KMS-11 (cell line): ENCODE data around the gene CEACAM4.

Experiments used
- H2AFZ ChIP-seq: fragments of 200-600 bp; sonication (generic); 2 replicates; pipeline ENCODE4 v1.6.1; 2016; ENCODE audit warnings: antibody characterized with exemption, mixed run types, low read depth
- H3K27ac ChIP-seq: fragments of 200-600 bp; sonication (generic); 2 replicates; pipeline ENCODE4 v1.6.1; 2016; ENCODE audit warnings: mild to moderate bottlenecking, mixed run types
- H3K27me3 ChIP-seq: fragments of 200-600 bp; sonication (generic); 2 replicates; pipeline ENCODE4 v1.6.1; 2017; ENCODE audit warnings: mild to moderate bottlenecking, low read depth, mixed run types, moderate library complexity; ENCODE audit not compliant: insufficient read depth
- H3K36me3 ChIP-seq: fragments of 200-600 bp; sonication (generic); 2 replicates; pipeline ENCODE4 v1.6.1; 2017; ENCODE audit warnings: mild to moderate bottlenecking, mixed run types; ENCODE audit not compliant: insufficient read depth
- H3K4me1 ChIP-seq: fragments of 200-600 bp; sonication (generic); 2 replicates; pipeline ENCODE4 v1.6.1; 2016; ENCODE audit warnings: mild to moderate bottlenecking, low read depth, mixed run types; ENCODE audit not compliant: poor library complexity, severe bottlenecking
- H3K4me2 ChIP-seq: fragments of 200-600 bp; sonication (generic); 2 replicates; pipeline ENCODE4 v1.7.0; 2016; ENCODE audit warnings: mild to moderate bottlenecking, mixed run types
- H3K4me3 ChIP-seq: fragments of 200-600 bp; sonication (generic); IDR thresholded peaks from 2 replicates; pipeline ENCODE4 v1.6.1; 2017; ENCODE audit warnings: low read depth, low read length, mixed read lengths; ENCODE audit not compliant: insufficient read depth
- H3K79me2 ChIP-seq: fragments of 200-600 bp; sonication (generic); 2 replicates; pipeline ENCODE4 v1.6.1; 2016; ENCODE audit warnings: low read depth, mixed run types; ENCODE audit not compliant: insufficient read depth
- H3K9ac ChIP-seq: fragments of 200-600 bp; sonication (generic); 2 replicates; pipeline ENCODE4 v1.6.1; 2016; ENCODE audit warnings: mild to moderate bottlenecking, mixed run types
- H4K20me1 ChIP-seq: fragments of 200-600 bp; sonication (generic); 2 replicates; pipeline ENCODE4 v1.6.1; 2016; ENCODE audit warnings: mild to moderate bottlenecking, mixed run types; ENCODE audit not compliant: insufficient read depth
- CTCF ChIP-seq: fragments of 200-600 bp; sonication (generic); conservative IDR thresholded peaks from 2 replicates; pipeline ENCODE4 v1.6.1; 2017; ENCODE audit warnings: low read depth, mild to moderate bottlenecking, antibody characterized with exemption, low read length, moderate library complexity, mixed read lengths

The CEACAM4 gene

GRCh38 chr19:41646589-41647204 is 19.8 kb upstream of the CEACAM4 start:
- Histone ChIP-seq H3K27me3 (peaks cover 8% of the 10 kb centered on the region; the same call in 1 of the 2 replicates), H4K20me1 (no peaks in the 10 kb centered on the region), H3K9ac (no peak overlapping the region), H3K4me2 (no peak overlapping the region), H3K4me3 (no peak overlapping the region), H3K79me2 (no peaks in the 10 kb centered on the region), H2AFZ (no peak overlapping the region), H3K27ac (no peak overlapping the region), H3K36me3 (no peaks in the 10 kb centered on the region), H3K4me1 (no peaks in the 10 kb centered on the region)
- TF ChIP-seq CTCF, result no peak; the same call in 1 of the 2 replicates

- no peak overlapping the region for H3K27ac ChIP-seq
- H3K4me3 ChIP-seq, result no peak overlapping the region
- peaks cover 31% of the 10 kb centered on the region; the same call in 1 of the 2 replicates for H3K27me3 ChIP-seq
- H3K4me2 ChIP-seq, result no peak overlapping the region
- TF ChIP-seq CTCF, result peak; percentile 99
- H3K9ac ChIP-seq, result no peak overlapping the region
- H4K20me1 ChIP-seq, result no peaks in the 10 kb centered on the region
- H3K36me3 ChIP-seq, result no peaks in the 10 kb centered on the region
- no peak overlapping the region for H2AFZ ChIP-seq
- H3K79me2 ChIP-seq, result no peaks in the 10 kb centered on the region
- H3K4me1 ChIP-seq, result no peaks in the 10 kb centered on the region
Measured at GRCh38 chr19:41641879-41642485, 15.1 kb upstream of the CEACAM4 start.

- H2AFZ ChIP-seq, result no peak overlapping the region
- H4K20me1 ChIP-seq, result no peaks in the 10 kb centered on the region
- no peak overlapping the region for H3K27ac ChIP-seq
- H3K4me1 ChIP-seq, result no peaks in the 10 kb centered on the region
- H3K27me3 ChIP-seq, result peaks cover 37% of the 10 kb centered on the region
- H3K36me3 ChIP-seq, result no peaks in the 10 kb centered on the region
- H3K9ac ChIP-seq, result no peak overlapping the region
- H3K4me2 ChIP-seq, result no peak overlapping the region
- H3K79me2 ChIP-seq, result no peaks in the 10 kb centered on the region
- H3K4me3 ChIP-seq, result no peak overlapping the region
- TF ChIP-seq CTCF, result no peak
Measured at GRCh38 chr19:41638641-41639081, 11.8 kb upstream of the CEACAM4 start.

- H3K4me2 ChIP-seq, result no peak overlapping the region
- peaks cover 30% of the 10 kb centered on the region for H3K27me3 ChIP-seq
- no peak overlapping the region for H2AFZ ChIP-seq
- H3K9ac ChIP-seq, result no peak overlapping the region
- no peaks in the 10 kb centered on the region for H4K20me1 ChIP-seq
- no peak overlapping the region for H3K27ac ChIP-seq
- H3K4me1 ChIP-seq, result no peaks in the 10 kb centered on the region
- no peaks in the 10 kb centered on the region for H3K79me2 ChIP-seq
- no peak for TF ChIP-seq CTCF
- H3K4me3 ChIP-seq, result no peak overlapping the region
- H3K36me3 ChIP-seq, result no peaks in the 10 kb centered on the region
Measured at GRCh38 chr19:41637484-41637883, 10.6 kb upstream of the CEACAM4 start.
